GM12801 (cell line): ENCODE data around the gene KPNB1.

ENCODE experiments used
- TF ChIP-seq, protein P1 (sequence below): IDR thresholded peaks from one replicate; pipeline ENCODE4 v1.5.1; 2011; ENCODE audit warnings: control low read depth; ENCODE audit not compliant: insufficient read length; ENCODE audit errors: extremely low read depth

KPNB1 gene

DNA sequence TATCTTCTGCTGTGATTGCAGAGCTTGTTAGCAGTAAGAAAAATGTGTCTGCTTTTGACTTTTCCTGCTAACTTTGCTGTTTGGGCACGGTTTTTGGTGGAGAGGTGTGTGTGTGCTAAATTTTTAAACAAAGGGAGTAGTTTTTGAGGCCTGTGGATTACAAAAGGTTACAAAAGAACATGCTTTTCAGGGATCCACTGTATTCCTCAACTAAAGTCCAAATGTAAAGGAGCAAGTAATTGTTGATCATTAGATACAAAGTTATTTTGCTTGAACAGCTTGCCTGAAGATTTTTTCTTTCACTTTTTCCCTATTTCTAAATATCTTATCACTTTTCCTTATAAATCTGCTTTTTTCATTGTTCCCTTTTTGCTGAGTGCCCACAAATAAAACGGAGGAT lies 2.0 kb downstream of the KPNB1 start:
- TF ChIP-seq, protein P1, sequence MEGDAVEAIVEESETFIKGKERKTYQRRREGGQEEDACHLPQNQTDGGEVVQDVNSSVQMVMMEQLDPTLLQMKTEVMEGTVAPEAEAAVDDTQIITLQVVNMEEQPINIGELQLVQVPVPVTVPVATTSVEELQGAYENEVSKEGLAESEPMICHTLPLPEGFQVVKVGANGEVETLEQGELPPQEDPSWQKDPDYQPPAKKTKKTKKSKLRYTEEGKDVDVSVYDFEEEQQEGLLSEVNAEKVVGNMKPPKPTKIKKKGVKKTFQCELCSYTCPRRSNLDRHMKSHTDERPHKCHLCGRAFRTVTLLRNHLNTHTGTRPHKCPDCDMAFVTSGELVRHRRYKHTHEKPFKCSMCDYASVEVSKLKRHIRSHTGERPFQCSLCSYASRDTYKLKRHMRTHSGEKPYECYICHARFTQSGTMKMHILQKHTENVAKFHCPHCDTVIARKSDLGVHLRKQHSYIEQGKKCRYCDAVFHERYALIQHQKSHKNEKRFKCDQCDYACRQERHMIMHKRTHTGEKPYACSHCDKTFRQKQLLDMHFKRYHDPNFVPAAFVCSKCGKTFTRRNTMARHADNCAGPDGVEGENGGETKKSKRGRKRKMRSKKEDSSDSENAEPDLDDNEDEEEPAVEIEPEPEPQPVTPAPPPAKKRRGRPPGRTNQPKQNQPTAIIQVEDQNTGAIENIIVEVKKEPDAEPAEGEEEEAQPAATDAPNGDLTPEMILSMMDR: no peak

DNA sequence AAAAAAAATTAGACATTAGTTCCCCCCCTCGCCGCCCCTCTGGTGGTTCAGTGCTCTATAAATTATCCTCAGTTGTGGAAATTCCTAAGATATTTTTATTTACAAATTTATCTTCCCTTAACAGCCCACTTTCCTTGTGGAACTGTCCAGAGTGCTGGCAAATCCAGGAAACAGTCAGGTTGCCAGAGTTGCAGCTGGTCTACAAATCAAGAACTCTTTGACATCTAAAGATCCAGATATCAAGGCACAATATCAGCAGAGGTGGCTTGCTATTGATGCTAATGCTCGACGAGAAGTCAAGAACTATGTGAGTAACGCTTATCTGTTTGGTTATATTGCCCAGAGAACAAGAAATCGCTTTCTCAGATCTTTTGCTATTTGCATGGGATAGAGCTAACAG lies 2.9 kb downstream of the KPNB1 start:
- TF ChIP-seq, protein P1: no peak

DNA sequence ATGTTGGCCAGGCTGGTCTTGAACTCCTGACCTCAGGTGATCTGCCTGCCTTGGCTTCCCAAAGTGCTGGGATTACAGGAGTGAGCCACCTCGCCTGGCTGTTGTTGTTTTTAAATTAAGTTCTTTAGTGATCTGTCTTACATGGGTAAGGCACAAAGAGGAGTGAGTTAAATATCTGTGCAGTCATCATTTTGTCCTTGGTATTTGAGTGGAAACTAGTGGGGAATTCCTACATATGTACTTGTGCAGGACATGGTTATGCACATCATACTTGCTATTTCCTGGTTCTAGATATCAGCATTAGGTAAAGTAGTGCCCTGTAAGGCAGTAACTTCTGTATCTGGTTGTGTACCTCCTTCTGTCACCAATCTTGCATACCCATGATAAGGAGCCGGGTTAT lies 3.7 kb downstream of the KPNB1 start:
- TF ChIP-seq, protein P1: no peak

DNA sequence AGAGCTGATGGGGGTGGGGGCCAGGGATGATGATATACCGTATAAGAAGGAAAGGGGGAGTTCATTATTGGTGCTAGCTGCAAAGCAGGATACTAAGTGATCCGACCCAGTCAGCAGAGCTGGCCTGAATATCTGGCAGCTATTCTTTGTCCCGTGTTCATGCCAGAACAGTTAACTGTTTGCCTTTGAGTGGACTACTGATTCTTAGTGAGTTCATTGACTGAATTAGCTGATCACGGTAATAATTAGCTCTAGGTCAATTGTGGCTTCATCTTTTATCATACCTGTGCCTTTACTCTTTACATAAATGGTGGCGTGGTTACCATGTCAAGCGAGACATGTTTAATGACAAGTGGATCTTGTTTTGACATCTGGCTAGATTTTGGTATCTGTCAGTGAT lies 5.3 kb downstream of the KPNB1 start:
- TF ChIP-seq, protein P1: no peak

DNA sequence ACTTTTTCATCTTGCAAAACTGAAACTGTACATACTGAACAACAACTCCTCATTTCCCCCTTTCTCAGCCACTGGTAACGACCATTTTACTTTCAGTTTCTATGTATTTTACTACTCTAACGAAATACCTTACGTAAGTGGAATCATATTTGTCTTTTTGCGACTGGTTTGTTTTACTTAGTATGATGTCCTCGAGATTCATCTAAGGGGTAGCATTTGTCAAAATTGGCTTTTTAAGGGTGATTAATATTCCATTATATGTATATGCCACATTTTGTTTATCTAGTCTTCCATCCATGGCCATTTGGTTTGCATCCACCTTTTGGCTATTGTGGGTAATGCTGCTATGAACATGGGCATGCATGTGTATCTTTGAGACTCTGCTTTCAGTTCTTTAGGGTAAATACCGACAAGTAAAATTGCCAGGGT lies 10.4 kb downstream of the KPNB1 start:
- TF ChIP-seq, protein P1: no peak

DNA sequence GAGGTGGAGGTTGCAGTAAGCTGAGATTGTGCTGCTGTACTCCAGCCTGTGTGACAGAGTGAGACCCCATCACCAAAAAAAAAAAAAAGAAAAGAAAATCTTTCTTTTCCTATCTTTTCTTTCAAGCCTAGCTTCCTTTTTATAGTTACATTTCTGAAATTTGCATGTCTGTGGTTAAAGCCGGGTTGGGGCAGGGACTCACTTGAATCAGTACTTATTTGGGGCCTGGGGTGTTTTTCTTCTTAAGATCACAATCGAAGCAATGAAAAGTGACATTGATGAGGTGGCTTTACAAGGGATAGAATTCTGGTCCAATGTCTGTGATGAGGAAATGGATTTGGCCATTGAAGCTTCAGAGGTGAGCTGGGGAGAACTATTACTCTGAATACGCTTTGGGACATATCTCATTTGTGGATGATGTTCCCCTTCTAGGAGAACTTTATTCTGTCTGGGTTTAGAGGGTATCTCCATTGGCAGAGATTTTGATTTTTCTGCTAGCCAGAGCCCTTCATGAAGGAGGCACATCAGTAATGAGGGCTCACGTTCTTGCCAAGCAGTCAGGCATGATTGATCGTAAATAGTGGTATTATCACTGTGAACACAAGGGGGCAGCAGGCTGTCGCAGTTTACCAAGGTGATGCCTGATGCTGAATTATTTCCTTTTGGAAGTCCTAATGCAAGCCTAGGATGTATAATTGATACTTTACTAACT lies 14.3 kb downstream of the KPNB1 start:
- TF ChIP-seq, protein P1: no peak

DNA sequence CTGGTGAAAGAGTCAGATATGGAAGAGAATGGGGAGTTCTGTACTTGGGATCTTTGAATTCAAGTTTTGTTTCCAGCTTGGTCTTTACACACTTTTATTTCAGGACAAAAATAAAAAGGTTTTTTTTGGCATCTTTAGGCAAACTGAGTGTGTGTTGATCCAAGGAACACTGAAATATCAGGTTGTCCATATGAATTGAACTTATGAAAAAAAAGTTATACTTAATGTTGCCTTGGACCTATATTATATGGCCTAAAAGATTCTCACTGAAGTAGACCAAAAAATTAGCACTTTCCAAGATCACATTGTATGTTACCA lies 14.9 kb downstream of the KPNB1 start:
- TF ChIP-seq, protein P1: no peak
